WTC11 (cell line): ENCODE data around the gene THY1. TPM values are rescaled to one million over a fixed set of nuclear protein-coding genes. Genes with fewer than 3 reads are reported as not detected.
A peak's percentile ranks its signal among the peaks of the same experiment; 100 is the strongest.

Experiments used
- ATAC-seq: fragments of 200-7000 bp; cut with Tn5 transposase; 2 replicates; pipeline ENCODE4 v1.10.0; 2021; ENCODE audit warnings: mild to moderate bottlenecking, moderate library complexity
- CTCF ChIA-PET: fragments of 300-600 bp; sonication (Branson Sonifier 250); formaldehyde crosslinking; loops from one replicate; lab custom pipeline; 2021; ENCODE audit warnings: antibody characterized with exemption; lab: Charles Lee
- POLR2A ChIA-PET: fragments of 350-600 bp; sonication (Branson Sonifier 250); formaldehyde crosslinking; loops from one replicate; lab custom pipeline; 2021; ENCODE audit warnings: antibody characterized with exemption; lab: Charles Lee
- DNase-seq: peaks from one replicate; pipeline ENCODE4 v3.0.0; 2021; ENCODE audit warnings: low spot score
- H3K27ac Mint-ChIP-seq: 2 replicates; pipeline ENCODE4 v1.8.0; 2021; ENCODE audit warnings: mixed read lengths
- H3K27me3 Mint-ChIP-seq: 2 replicates; pipeline ENCODE4 v1.8.0; 2021; ENCODE audit warnings: low read depth, mild to moderate bottlenecking, moderate library complexity, mixed read lengths
- H3K36me3 Mint-ChIP-seq: 2 replicates; pipeline ENCODE4 v1.8.0; 2021; ENCODE audit warnings: mixed read lengths
- H3K4me1 Mint-ChIP-seq: 2 replicates; pipeline ENCODE4 v1.8.0; 2022; ENCODE audit warnings: mixed read lengths
- H3K4me3 Mint-ChIP-seq: 2 replicates; pipeline ENCODE4 v1.8.0; 2021; ENCODE audit warnings: mild to moderate bottlenecking, moderate library complexity, mixed read lengths
- H3K9me3 Mint-ChIP-seq: 2 replicates; pipeline ENCODE4 v1.8.0; 2021; ENCODE audit warnings: mixed read lengths
- E2F5 ChIP-seq: sonication (generic); formaldehyde crosslinking; IDR thresholded peaks from 2 replicates; pipeline ENCODE4 v1.8.1; 2022; ENCODE audit warnings: mild to moderate bottlenecking, moderate library complexity, missing genetic modification reagents
- ELF4 ChIP-seq: sonication (generic); formaldehyde crosslinking; IDR thresholded peaks from 2 replicates; pipeline ENCODE4 v1.8.1; 2022; ENCODE audit warnings: low read depth, mild to moderate bottlenecking, moderate library complexity, missing genetic modification reagents
- EMX1 ChIP-seq: fragments of 250-450 bp; sonication (Bioruptor Pico); IDR thresholded peaks from 2 replicates; pipeline ENCODE4 v1.8.0; 2021; ENCODE audit warnings: mild to moderate bottlenecking
- ERG ChIP-seq: fragments of 250-450 bp; sonication (Bioruptor Pico); IDR thresholded peaks from 2 replicates; pipeline ENCODE4 v1.8.0; 2021; ENCODE audit warnings: mild to moderate bottlenecking
- ESRRA ChIP-seq: sonication (generic); formaldehyde crosslinking; IDR thresholded peaks from 2 replicates; pipeline ENCODE4 v1.8.1; 2022; ENCODE audit warnings: mild to moderate bottlenecking, missing genetic modification reagents, borderline replicate concordance
- FOXJ3 ChIP-seq: sonication (generic); formaldehyde crosslinking; IDR thresholded peaks from 2 replicates; pipeline ENCODE4 v1.9.0; 2021; ENCODE audit warnings: missing genetic modification reagents, mild to moderate bottlenecking, borderline replicate concordance
- FOXK1 ChIP-seq: sonication (generic); formaldehyde crosslinking; IDR thresholded peaks from 2 replicates; pipeline ENCODE4 v1.8.0; 2022; ENCODE audit warnings: mild to moderate bottlenecking, moderate library complexity, missing genetic modification reagents
- GABPB1 ChIP-seq: sonication (generic); formaldehyde crosslinking; IDR thresholded peaks from 2 replicates; pipeline ENCODE4 v1.8.1; 2023; ENCODE audit warnings: mild to moderate bottlenecking, missing genetic modification reagents
- GRHL2 ChIP-seq: fragments of 250-450 bp; sonication (Bioruptor Pico); IDR thresholded peaks from 2 replicates; pipeline ENCODE4 v1.8.0; 2022; ENCODE audit warnings: mild to moderate bottlenecking, moderate library complexity; ENCODE audit not compliant: insufficient replicate concordance, severe bottlenecking
- GTF2I ChIP-seq: fragments of 250-450 bp; sonication (Bioruptor Pico); conservative IDR thresholded peaks from 2 replicates; pipeline ENCODE4 v1.4.0; 2021; ENCODE audit warnings: mild to moderate bottlenecking
- IRF2 ChIP-seq: sonication (generic); formaldehyde crosslinking; IDR thresholded peaks from 2 replicates; pipeline ENCODE4 v1.8.0; 2022; ENCODE audit warnings: low read depth, missing genetic modification reagents, borderline replicate concordance
- MXD4 ChIP-seq: fragments of 250-450 bp; sonication (Bioruptor Pico); IDR thresholded peaks from 2 replicates; pipeline ENCODE4 v1.8.0; 2021; ENCODE audit warnings: mild to moderate bottlenecking, moderate library complexity, borderline replicate concordance
- NFATC4 ChIP-seq: fragments of 250-450 bp; sonication (Bioruptor Pico); IDR thresholded peaks from 2 replicates; pipeline ENCODE4 v1.9.0; 2021; ENCODE audit warnings: mild to moderate bottlenecking
- NFYB ChIP-seq: sonication (generic); formaldehyde crosslinking; conservative IDR thresholded peaks from 2 replicates; pipeline ENCODE4 v1.8.0; 2022; ENCODE audit warnings: low read depth, missing genetic modification reagents
- NR3C1 ChIP-seq: sonication (generic); formaldehyde crosslinking; conservative IDR thresholded peaks from 2 replicates; pipeline ENCODE4 v1.8.1; 2023; ENCODE audit warnings: low read depth, mild to moderate bottlenecking, missing genetic modification reagents
- OVOL2 ChIP-seq: fragments of 250-450 bp; sonication (Bioruptor Pico); IDR thresholded peaks from 2 replicates; pipeline ENCODE4 v1.9.0; 2021; ENCODE audit warnings: mild to moderate bottlenecking, borderline replicate concordance
- RORB ChIP-seq: fragments of 250-450 bp; sonication (Bioruptor Pico); IDR thresholded peaks from 2 replicates; pipeline ENCODE4 v1.9.0; 2021; ENCODE audit warnings: mild to moderate bottlenecking
- SMAD4 ChIP-seq: sonication (generic); formaldehyde crosslinking; IDR thresholded peaks from 2 replicates; pipeline ENCODE4 v1.8.0; 2022; ENCODE audit warnings: mild to moderate bottlenecking, missing genetic modification reagents
- SOX15 ChIP-seq: fragments of 250-450 bp; sonication (Bioruptor Pico); IDR thresholded peaks from 2 replicates; pipeline ENCODE4 v1.9.0; 2021; ENCODE audit warnings: mild to moderate bottlenecking
- TCF7 ChIP-seq: sonication (generic); formaldehyde crosslinking; IDR thresholded peaks from 2 replicates; pipeline ENCODE4 v1.8.0; 2022; ENCODE audit warnings: mild to moderate bottlenecking, low read depth, missing genetic modification reagents, moderate library complexity
- TEAD4 ChIP-seq: sonication (generic); formaldehyde crosslinking; IDR thresholded peaks from 2 replicates; pipeline ENCODE4 v1.8.0; 2022; ENCODE audit warnings: mild to moderate bottlenecking, missing genetic modification reagents
- USF1 ChIP-seq: sonication (generic); formaldehyde crosslinking; IDR thresholded peaks from 2 replicates; pipeline ENCODE4 v1.8.0; 2022; ENCODE audit warnings: mild to moderate bottlenecking, missing genetic modification reagents
- ZBTB43 ChIP-seq: sonication (generic); formaldehyde crosslinking; IDR thresholded peaks from 2 replicates; pipeline ENCODE4 v1.8.1; 2023; ENCODE audit warnings: mild to moderate bottlenecking, missing genetic modification reagents
- ZNF121 ChIP-seq: sonication (generic); formaldehyde crosslinking; IDR thresholded peaks from 2 replicates; pipeline ENCODE4 v1.8.0; 2023; ENCODE audit warnings: missing genetic modification reagents
- ZNF138 ChIP-seq: sonication (generic); formaldehyde crosslinking; conservative IDR thresholded peaks from 2 replicates; pipeline ENCODE4 v1.8.1; 2022; ENCODE audit warnings: mild to moderate bottlenecking, moderate library complexity, missing genetic modification reagents
- ZNF219 ChIP-seq: sonication (generic); formaldehyde crosslinking; IDR thresholded peaks from 2 replicates; pipeline ENCODE4 v1.8.0; 2023; ENCODE audit warnings: missing genetic modification reagents, mild to moderate bottlenecking, borderline replicate concordance
- ZNF232 ChIP-seq: sonication (generic); formaldehyde crosslinking; IDR thresholded peaks from 2 replicates; pipeline ENCODE4 v1.8.0; 2022; ENCODE audit warnings: mild to moderate bottlenecking, missing genetic modification reagents
- ZNF416 ChIP-seq: fragments of 250-450 bp; sonication (Bioruptor Pico); IDR thresholded peaks from 2 replicates; pipeline ENCODE4 v1.9.0; 2021; ENCODE audit warnings: mild to moderate bottlenecking, inconsistent platforms
- ZNF532 ChIP-seq: fragments of 250-450 bp; sonication (Bioruptor Pico); IDR thresholded peaks from 2 replicates; pipeline ENCODE4 v1.9.0; 2021; ENCODE audit warnings: mild to moderate bottlenecking, borderline replicate concordance
- total RNA-seq: library from RNA; stranded (reverse); gene quantifications from 3 replicates; pipeline ENCODE4 v1.2.3, GENCODE V29; 2021

Gene THY1
- total RNA-seq, 1 experiment from 2014 or later, result 325 TPM

- DNase-seq (no peak), ATAC-seq (peak; percentile 55)
- Mint-ChIP-seq H3K27me3 (peaks cover 3% of the 10 kb centered on the region; the same call in 1 of the 2 replicates), H3K27ac (peak overlapping the region; percentile 96), H3K4me3 (no peak overlapping the region), H3K4me1 (peaks cover 57% of the 10 kb centered on the region), H3K9me3 (peaks cover 11% of the 10 kb centered on the region), H3K36me3 (peaks cover 43% of the 10 kb centered on the region)
- ChIA-PET CTCF (interaction anchor here (0.7 to 7.0 kb wide), 15 partner anchors 9 to 225 kb away, joined by 3 to 43 read pairs (median 5); partner anchors contain the start of genes C1QTNF5 and USP2), POLR2A (interaction anchor here (0.6 to 1.0 kb wide), 2 partner anchors 13 to 36 kb away, joined by 3 to 4 read pairs; no protein-coding TSS in a partner anchor)
- TF ChIP-seq USF1 (no peak), ZBTB43 (0 out of 2 replicates have a peak, but pooled peaks have one; percentile 65), TEAD4 (CRISPR knock-in tag) (no peak), OVOL2 (CRISPR knock-in tag) (no peak), FOXJ3 (CRISPR knock-in tag) (no peak), ZNF121 (CRISPR knock-in tag) (no peak), TCF7 (CRISPR knock-in tag) (no peak), GRHL2 (CRISPR knock-in tag) (no peak), SMAD4 (CRISPR knock-in tag) (no peak), ESRRA (CRISPR knock-in tag) (no peak), NFYB (CRISPR knock-in tag) (peak; percentile 11; the same call in 1 of the 2 replicates), SOX15 (no peak), ZNF532 (0 out of 2 replicates have a peak, but pooled peaks have one; percentile 46), GTF2I (no peak), ELF4 (CRISPR knock-in tag) (no peak), ZNF232 (CRISPR knock-in tag) (no peak; the same call in 1 of the 2 replicates), ZNF219 (no peak), E2F5 (CRISPR knock-in tag) (no peak), RORB (CRISPR knock-in tag) (no peak), GABPB1 (no peak), ZNF416 (peak; percentile 80; the same call in 1 of the 2 replicates), MXD4 (CRISPR knock-in tag) (no peak), ERG (CRISPR knock-in tag) (0 out of 2 replicates have a peak, but pooled peaks have one; percentile 18), IRF2 (CRISPR knock-in tag) (no peak), ZNF138 (CRISPR knock-in tag) (peak; percentile 46; the same call in 1 of the 2 replicates), FOXK1 (CRISPR knock-in tag) (peak; percentile 21; the same call in 1 of the 2 replicates), NR3C1 (CRISPR knock-in tag) (no peak), EMX1 (CRISPR knock-in tag) (peak; percentile 86; the same call in 1 of the 2 replicates), NFATC4 (CRISPR knock-in tag) (peak; percentile 11)
These were observed 6.1 kb downstream of the THY1 start for GRCh38 chr11:119416606-119417580.
